Neural progenitor cell (in vitro differentiated cells): ENCODE results near the gene FANCC.

Experiments
- EZH2 ChIP-seq: fragments of 200-600 bp; sonication (generic); IDR thresholded peaks from 2 replicates; pipeline ENCODE4 v1.6.1; 2017; ENCODE audit warnings: antibody characterized with exemption, mild to moderate bottlenecking, moderate library complexity
- TF ChIP-seq, protein P1 (sequence below): fragments of 200-600 bp; sonication (generic); IDR thresholded peaks from 2 replicates; pipeline ENCODE4 v1.5.1; 2017; ENCODE audit warnings: antibody characterized with exemption, mild to moderate bottlenecking

DNA sequence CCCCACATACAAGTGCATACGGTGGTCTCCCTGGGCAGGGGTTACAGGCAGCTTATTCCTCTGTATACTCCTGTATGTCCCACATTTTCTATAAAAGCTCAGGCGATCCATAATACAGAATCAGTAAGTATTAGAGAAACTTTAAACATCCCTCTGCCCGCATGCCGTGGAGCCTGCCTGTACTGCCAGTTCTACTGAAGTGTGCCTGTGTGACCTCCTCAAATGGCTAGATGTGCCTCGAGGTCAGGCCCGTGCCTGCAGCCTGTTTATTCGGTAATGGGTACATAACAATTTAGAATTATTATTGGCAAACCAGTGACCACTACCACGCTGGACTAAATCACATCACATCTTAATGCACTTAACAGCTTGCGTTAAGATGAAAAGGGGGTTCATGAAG is 190.8 kb downstream of the FANCC start:
- no peak for TF ChIP-seq EZH2
- TF ChIP-seq, protein P1, sequence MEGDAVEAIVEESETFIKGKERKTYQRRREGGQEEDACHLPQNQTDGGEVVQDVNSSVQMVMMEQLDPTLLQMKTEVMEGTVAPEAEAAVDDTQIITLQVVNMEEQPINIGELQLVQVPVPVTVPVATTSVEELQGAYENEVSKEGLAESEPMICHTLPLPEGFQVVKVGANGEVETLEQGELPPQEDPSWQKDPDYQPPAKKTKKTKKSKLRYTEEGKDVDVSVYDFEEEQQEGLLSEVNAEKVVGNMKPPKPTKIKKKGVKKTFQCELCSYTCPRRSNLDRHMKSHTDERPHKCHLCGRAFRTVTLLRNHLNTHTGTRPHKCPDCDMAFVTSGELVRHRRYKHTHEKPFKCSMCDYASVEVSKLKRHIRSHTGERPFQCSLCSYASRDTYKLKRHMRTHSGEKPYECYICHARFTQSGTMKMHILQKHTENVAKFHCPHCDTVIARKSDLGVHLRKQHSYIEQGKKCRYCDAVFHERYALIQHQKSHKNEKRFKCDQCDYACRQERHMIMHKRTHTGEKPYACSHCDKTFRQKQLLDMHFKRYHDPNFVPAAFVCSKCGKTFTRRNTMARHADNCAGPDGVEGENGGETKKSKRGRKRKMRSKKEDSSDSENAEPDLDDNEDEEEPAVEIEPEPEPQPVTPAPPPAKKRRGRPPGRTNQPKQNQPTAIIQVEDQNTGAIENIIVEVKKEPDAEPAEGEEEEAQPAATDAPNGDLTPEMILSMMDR = no peak
